Parathyroid adenoma (tissue), 2 donors: ENCODE data around the gene PEPD.
A peak's percentile ranks its signal among the peaks of the same experiment; 100 is the strongest.

Source experiments
- H2AFZ ChIP-seq: fragments of 300-600 bp; sonication (generic); one replicate; pipeline ENCODE4 v1.7.0; 2017; ENCODE audit warnings: antibody characterized with exemption, mild to moderate bottlenecking
- H3K27ac ChIP-seq: fragments of 300-600 bp; sonication (generic); one replicate; pipeline ENCODE4 v1.7.0; 2017
- H3K27me3 ChIP-seq: fragments of 300-600 bp; sonication (generic); one replicate; pipeline ENCODE4 v1.7.0; 2017; ENCODE audit warnings: low read length; ENCODE audit not compliant: control insufficient read depth, insufficient read depth
- H3K36me3 ChIP-seq: fragments of 300-600 bp; sonication (generic); one replicate; pipeline ENCODE4 v1.7.0; 2017; ENCODE audit warnings: low read length; ENCODE audit not compliant: control insufficient read depth, insufficient read depth
- H3K4me1 ChIP-seq: fragments of 300-600 bp; sonication (generic); one replicate; pipeline ENCODE4 v1.7.0; 2017; ENCODE audit warnings: control low read depth
- H3K4me2 ChIP-seq: fragments of 300-600 bp; sonication (generic); one replicate; pipeline ENCODE4 v1.7.0; 2017; ENCODE audit warnings: low read length
- H3K4me3 ChIP-seq: fragments of 300-600 bp; sonication (generic); one replicate; pipeline ENCODE4 v1.7.0; 2017; ENCODE audit warnings: low read depth, low read length
- H3K79me2 ChIP-seq: fragments of 300-600 bp; sonication (generic); one replicate; pipeline ENCODE4 v1.7.0; 2017; ENCODE audit warnings: control low read depth
- H3K9ac ChIP-seq: fragments of 300-600 bp; sonication (generic); one replicate; pipeline ENCODE4 v1.7.0; 2017; ENCODE audit warnings: mild to moderate bottlenecking
- H3K9me3 ChIP-seq: fragments of 300-600 bp; sonication (generic); one replicate; pipeline ENCODE4 v1.7.0; 2017; ENCODE audit warnings: low read length; ENCODE audit not compliant: control insufficient read depth
- TF ChIP-seq, protein P1 (sequence below): fragments of 300-600 bp; sonication (generic); IDR thresholded peaks from one replicate; pipeline ENCODE4 v1.7.0; 2017; ENCODE audit warnings: antibody characterized with exemption, mild to moderate bottlenecking
- donor health status: primary hyperparathyroidism.

The PEPD gene

DNA sequence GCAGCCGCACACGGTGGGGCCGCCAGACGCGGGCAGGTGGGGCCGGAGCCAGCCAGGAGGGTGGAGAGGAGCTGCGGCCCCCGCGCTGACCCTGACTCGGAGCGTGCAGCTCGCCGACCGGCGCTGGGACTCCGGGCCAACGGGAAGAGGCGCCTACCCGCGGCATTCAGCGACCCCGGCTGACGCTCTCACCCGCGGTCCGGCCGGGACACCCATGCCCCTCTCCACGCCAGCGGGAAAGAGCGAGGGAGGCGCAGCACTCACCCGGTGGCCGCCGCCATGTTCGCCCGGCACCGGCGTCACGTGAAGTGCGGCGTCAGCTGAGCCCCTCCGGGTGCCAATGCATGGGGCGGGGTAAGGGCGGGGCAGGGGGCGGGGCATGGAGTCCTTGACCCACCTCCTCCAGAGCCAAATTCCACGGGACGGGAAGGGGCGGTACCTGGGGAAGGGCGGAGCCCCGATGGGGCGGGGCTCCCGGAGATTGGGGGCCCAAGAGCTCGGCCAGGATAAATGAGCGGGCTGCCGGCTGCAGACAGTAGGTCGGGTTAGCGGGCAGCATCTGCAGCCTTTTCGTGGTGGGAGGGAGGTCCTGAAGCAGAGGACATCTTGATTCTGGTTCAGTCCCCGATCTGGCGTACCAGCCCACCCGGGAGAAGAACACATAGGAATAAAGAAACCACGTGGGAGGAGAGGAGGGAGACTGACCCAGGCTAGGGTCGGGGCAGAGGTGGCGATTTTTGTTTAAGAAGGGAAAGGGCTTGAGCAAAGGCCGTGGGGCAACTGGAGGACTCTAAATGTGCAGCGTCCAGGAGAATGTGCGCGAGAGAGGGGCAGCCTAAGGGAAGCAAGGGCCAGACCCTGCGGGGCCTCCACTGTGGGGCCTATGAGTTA, at the start of gene PEPD:
TSS of gene PEPD (minus strand) at position 312 of the 891 bp plus-strand sequence. CDS start at position 281, 31 bp downstream.
- Histone ChIP-seq H2AFZ (peak within 1 kb of the TSS; percentile 96), H3K79me2 (no peaks in the 10 kb centered on the region), H3K36me3 (no peaks in the 10 kb centered on the region), H3K27ac (peak within 1 kb of the TSS; percentile 29), H3K9me3 (no peaks in the 10 kb centered on the region), H3K9ac (peak within 1 kb of the TSS; percentile 34), H3K4me3 (peak within 1 kb of the TSS; percentile 75), H3K27me3 (no peaks in the 10 kb centered on the region), H3K4me2 (peak within 1 kb of the TSS; percentile 71), H3K4me1 (peaks cover 6% of the 10 kb centered on the region)
- TF ChIP-seq, protein P1, sequence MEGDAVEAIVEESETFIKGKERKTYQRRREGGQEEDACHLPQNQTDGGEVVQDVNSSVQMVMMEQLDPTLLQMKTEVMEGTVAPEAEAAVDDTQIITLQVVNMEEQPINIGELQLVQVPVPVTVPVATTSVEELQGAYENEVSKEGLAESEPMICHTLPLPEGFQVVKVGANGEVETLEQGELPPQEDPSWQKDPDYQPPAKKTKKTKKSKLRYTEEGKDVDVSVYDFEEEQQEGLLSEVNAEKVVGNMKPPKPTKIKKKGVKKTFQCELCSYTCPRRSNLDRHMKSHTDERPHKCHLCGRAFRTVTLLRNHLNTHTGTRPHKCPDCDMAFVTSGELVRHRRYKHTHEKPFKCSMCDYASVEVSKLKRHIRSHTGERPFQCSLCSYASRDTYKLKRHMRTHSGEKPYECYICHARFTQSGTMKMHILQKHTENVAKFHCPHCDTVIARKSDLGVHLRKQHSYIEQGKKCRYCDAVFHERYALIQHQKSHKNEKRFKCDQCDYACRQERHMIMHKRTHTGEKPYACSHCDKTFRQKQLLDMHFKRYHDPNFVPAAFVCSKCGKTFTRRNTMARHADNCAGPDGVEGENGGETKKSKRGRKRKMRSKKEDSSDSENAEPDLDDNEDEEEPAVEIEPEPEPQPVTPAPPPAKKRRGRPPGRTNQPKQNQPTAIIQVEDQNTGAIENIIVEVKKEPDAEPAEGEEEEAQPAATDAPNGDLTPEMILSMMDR: no peak

DNA sequence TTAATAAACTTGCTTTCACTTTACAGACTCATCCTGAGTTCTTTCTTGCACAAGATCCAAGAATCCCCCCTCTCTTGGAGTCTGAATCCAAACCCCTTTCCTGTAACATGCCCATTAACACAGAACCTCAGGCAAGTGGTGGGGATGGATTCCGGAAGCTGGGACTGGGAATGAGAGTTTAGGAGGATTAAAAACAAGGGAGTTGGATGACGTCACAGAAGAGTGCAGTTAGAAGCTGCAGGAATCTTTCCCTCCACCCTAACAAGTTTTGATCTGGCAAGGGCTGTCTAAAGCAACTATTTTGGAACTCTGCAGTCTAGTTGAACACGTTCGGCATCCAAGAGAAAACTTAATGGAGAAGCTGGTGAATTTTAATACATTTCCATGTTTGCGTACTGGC, 48.2 kb upstream of the PEPD start:
- no peaks in the 10 kb centered on the region for H3K4me1 ChIP-seq
- H3K4me3 ChIP-seq: no peak overlapping the region
- H3K27ac ChIP-seq: no peak overlapping the region
- no peaks in the 10 kb centered on the region for H3K27me3 ChIP-seq
- no peaks in the 10 kb centered on the region for H3K36me3 ChIP-seq
- TF ChIP-seq, protein P1: no peak
- H3K4me2 ChIP-seq: no peak overlapping the region
- H3K9ac ChIP-seq: no peak overlapping the region
- H3K79me2 ChIP-seq: no peaks in the 10 kb centered on the region
- no peaks in the 10 kb centered on the region for H3K9me3 ChIP-seq
- no peak overlapping the region for H2AFZ ChIP-seq

DNA sequence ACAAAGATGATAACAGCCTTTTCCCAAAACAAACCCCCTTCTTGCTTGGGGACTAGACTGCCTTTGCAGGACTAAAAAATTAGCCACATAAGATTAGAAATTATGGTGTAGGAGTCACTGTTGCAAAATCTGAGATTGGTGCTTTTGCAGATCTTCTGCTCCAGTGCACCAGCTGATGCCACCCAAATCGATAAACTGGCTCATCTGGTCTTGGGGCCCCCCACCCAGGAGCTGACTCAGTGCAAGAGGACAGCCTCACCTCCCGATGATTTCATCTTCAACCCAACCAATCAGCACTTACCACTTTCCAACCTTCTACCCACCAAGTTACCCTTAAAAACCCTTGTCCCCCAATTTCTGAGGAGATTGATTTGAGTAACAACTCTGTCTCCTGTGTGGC, 47.1 kb upstream of the PEPD start:
- Histone ChIP-seq H3K4me1 (no peaks in the 10 kb centered on the region), H3K27ac (no peak overlapping the region), H2AFZ (no peak overlapping the region), H3K4me3 (no peak overlapping the region), H3K79me2 (no peaks in the 10 kb centered on the region), H3K9ac (no peak overlapping the region), H3K27me3 (no peaks in the 10 kb centered on the region), H3K9me3 (no peaks in the 10 kb centered on the region), H3K36me3 (no peaks in the 10 kb centered on the region), H3K4me2 (no peak overlapping the region)
- TF ChIP-seq, protein P1: no peak

DNA sequence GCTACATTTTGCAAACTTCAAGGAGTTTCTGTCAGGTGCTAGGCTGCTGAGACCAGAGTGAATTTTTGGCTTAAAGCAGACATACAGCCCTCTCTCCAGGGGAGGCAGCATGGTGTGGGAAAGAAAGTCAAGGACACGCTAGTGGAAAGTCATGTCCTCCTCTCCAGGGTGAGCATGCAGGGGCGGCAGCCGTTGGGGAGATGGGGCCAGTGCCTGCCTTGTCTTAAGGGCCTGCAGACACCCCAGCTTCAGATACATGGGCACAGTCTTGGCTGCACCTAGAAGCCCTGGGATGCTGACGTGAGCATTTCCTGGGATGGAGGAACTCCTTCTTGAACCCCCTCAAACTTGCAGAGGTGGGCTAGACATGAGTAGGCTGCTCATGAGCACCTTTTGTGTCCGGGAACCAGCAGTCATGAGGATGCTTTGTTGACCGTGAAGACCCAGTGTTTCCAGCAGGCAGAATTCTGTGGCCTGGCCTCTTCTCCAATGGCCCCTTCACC, 43.3 kb upstream of the PEPD start:
- TF ChIP-seq, protein P1: no peak
- H2AFZ ChIP-seq: no peak overlapping the region
- H3K79me2 ChIP-seq: no peaks in the 10 kb centered on the region
- no peaks in the 10 kb centered on the region for H3K4me1 ChIP-seq
- no peaks in the 10 kb centered on the region for H3K9me3 ChIP-seq
- H3K27me3 ChIP-seq: peaks cover 3% of the 10 kb centered on the region
- H3K4me2 ChIP-seq: no peak overlapping the region
- H3K4me3 ChIP-seq: no peak overlapping the region
- H3K9ac ChIP-seq: no peak overlapping the region
- no peak overlapping the region for H3K27ac ChIP-seq
- no peaks in the 10 kb centered on the region for H3K36me3 ChIP-seq
